WTC11 (cell line): ENCODE results near the gene TTC24. TPM values are rescaled to one million over a fixed set of nuclear protein-coding genes. Genes with fewer than 3 reads are reported as not detected.

Source experiments
- ATAC-seq: fragments of 200-7000 bp; cut with Tn5 transposase; 2 replicates; pipeline ENCODE4 v1.10.0; 2021; ENCODE audit warnings: mild to moderate bottlenecking, moderate library complexity
- CTCF ChIA-PET: fragments of 300-600 bp; sonication (Branson Sonifier 250); formaldehyde crosslinking; loops from one replicate; lab custom pipeline; 2021; ENCODE audit warnings: antibody characterized with exemption; lab: Charles Lee
- POLR2A ChIA-PET: fragments of 350-600 bp; sonication (Branson Sonifier 250); formaldehyde crosslinking; loops from one replicate; lab custom pipeline; 2021; ENCODE audit warnings: antibody characterized with exemption; lab: Charles Lee
- DNase-seq: peaks from one replicate; pipeline ENCODE4 v3.0.0; 2021; ENCODE audit warnings: low spot score
- H3K27ac Mint-ChIP-seq: 2 replicates; pipeline ENCODE4 v1.8.0; 2021; ENCODE audit warnings: mixed read lengths
- H3K27me3 Mint-ChIP-seq: 2 replicates; pipeline ENCODE4 v1.8.0; 2021; ENCODE audit warnings: low read depth, mild to moderate bottlenecking, moderate library complexity, mixed read lengths
- H3K36me3 Mint-ChIP-seq: 2 replicates; pipeline ENCODE4 v1.8.0; 2021; ENCODE audit warnings: mixed read lengths
- H3K4me1 Mint-ChIP-seq: 2 replicates; pipeline ENCODE4 v1.8.0; 2022; ENCODE audit warnings: mixed read lengths
- H3K4me3 Mint-ChIP-seq: 2 replicates; pipeline ENCODE4 v1.8.0; 2021; ENCODE audit warnings: mild to moderate bottlenecking, moderate library complexity, mixed read lengths
- H3K9me3 Mint-ChIP-seq: 2 replicates; pipeline ENCODE4 v1.8.0; 2021; ENCODE audit warnings: mixed read lengths
- ESRRA ChIP-seq: sonication (generic); formaldehyde crosslinking; IDR thresholded peaks from 2 replicates; pipeline ENCODE4 v1.8.1; 2022; ENCODE audit warnings: mild to moderate bottlenecking, missing genetic modification reagents, borderline replicate concordance
- ETV6 ChIP-seq: sonication (generic); formaldehyde crosslinking; IDR thresholded peaks from 2 replicates; pipeline ENCODE4 v1.8.1; 2022; ENCODE audit warnings: mild to moderate bottlenecking, missing genetic modification reagents
- GRHL2 ChIP-seq: fragments of 250-450 bp; sonication (Bioruptor Pico); IDR thresholded peaks from 2 replicates; pipeline ENCODE4 v1.8.0; 2022; ENCODE audit warnings: mild to moderate bottlenecking, moderate library complexity; ENCODE audit not compliant: insufficient replicate concordance, severe bottlenecking
- IRF1 ChIP-seq: sonication (generic); formaldehyde crosslinking; IDR thresholded peaks from 2 replicates; pipeline ENCODE4 v1.8.0; 2023; ENCODE audit warnings: missing genetic modification reagents
- IRF2 ChIP-seq: sonication (generic); formaldehyde crosslinking; IDR thresholded peaks from 2 replicates; pipeline ENCODE4 v1.8.0; 2022; ENCODE audit warnings: low read depth, missing genetic modification reagents, borderline replicate concordance
- JAZF1 ChIP-seq: fragments of 250-450 bp; sonication (Bioruptor Pico); IDR thresholded peaks from 2 replicates; pipeline ENCODE4 v1.9.0; 2021; ENCODE audit warnings: moderate library complexity, mild to moderate bottlenecking, inconsistent platforms
- MLX ChIP-seq: sonication (generic); formaldehyde crosslinking; IDR thresholded peaks from 2 replicates; pipeline ENCODE4 v1.8.1; 2023; ENCODE audit warnings: mild to moderate bottlenecking, missing genetic modification reagents, moderate library complexity
- NFYB ChIP-seq: sonication (generic); formaldehyde crosslinking; conservative IDR thresholded peaks from 2 replicates; pipeline ENCODE4 v1.8.0; 2022; ENCODE audit warnings: low read depth, missing genetic modification reagents
- PRDM15 ChIP-seq: sonication (generic); formaldehyde crosslinking; IDR thresholded peaks from 2 replicates; pipeline ENCODE4 v1.8.0; 2022; ENCODE audit warnings: missing genetic modification reagents
- PRRX2 ChIP-seq: fragments of 250-450 bp; sonication (Bioruptor Pico); IDR thresholded peaks from 2 replicates; pipeline ENCODE4 v1.8.0; 2021; ENCODE audit warnings: mild to moderate bottlenecking
- RELA ChIP-seq: sonication (generic); formaldehyde crosslinking; IDR thresholded peaks from 2 replicates; pipeline ENCODE4 v1.8.1; 2022; ENCODE audit warnings: missing genetic modification reagents, mild to moderate bottlenecking, borderline replicate concordance
- RORB ChIP-seq: fragments of 250-450 bp; sonication (Bioruptor Pico); IDR thresholded peaks from 2 replicates; pipeline ENCODE4 v1.9.0; 2021; ENCODE audit warnings: mild to moderate bottlenecking
- TCF7 ChIP-seq: sonication (generic); formaldehyde crosslinking; IDR thresholded peaks from 2 replicates; pipeline ENCODE4 v1.8.0; 2022; ENCODE audit warnings: mild to moderate bottlenecking, low read depth, missing genetic modification reagents, moderate library complexity
- ZBTB43 ChIP-seq: sonication (generic); formaldehyde crosslinking; IDR thresholded peaks from 2 replicates; pipeline ENCODE4 v1.8.1; 2023; ENCODE audit warnings: mild to moderate bottlenecking, missing genetic modification reagents
- ZMAT4 ChIP-seq: fragments of 250-450 bp; sonication (Bioruptor Pico); IDR thresholded peaks from 2 replicates; pipeline ENCODE4 v1.9.0; 2021; ENCODE audit warnings: mild to moderate bottlenecking
- ZNF232 ChIP-seq: sonication (generic); formaldehyde crosslinking; IDR thresholded peaks from 2 replicates; pipeline ENCODE4 v1.8.0; 2022; ENCODE audit warnings: mild to moderate bottlenecking, missing genetic modification reagents
- ZNF416 ChIP-seq: fragments of 250-450 bp; sonication (Bioruptor Pico); IDR thresholded peaks from 2 replicates; pipeline ENCODE4 v1.9.0; 2021; ENCODE audit warnings: mild to moderate bottlenecking, inconsistent platforms
- ZNF423 ChIP-seq: fragments of 250-450 bp; sonication (Bioruptor Pico); IDR thresholded peaks from 2 replicates; pipeline ENCODE4 v2.1.2; 2022; ENCODE audit warnings: mild to moderate bottlenecking, moderate library complexity
- ZNF512 ChIP-seq: sonication (generic); formaldehyde crosslinking; IDR thresholded peaks from 2 replicates; pipeline ENCODE4 v1.8.1; 2022; ENCODE audit warnings: missing genetic modification reagents, borderline replicate concordance
- ZNF532 ChIP-seq: fragments of 250-450 bp; sonication (Bioruptor Pico); IDR thresholded peaks from 2 replicates; pipeline ENCODE4 v1.9.0; 2021; ENCODE audit warnings: mild to moderate bottlenecking, borderline replicate concordance
- total RNA-seq: library from RNA; stranded (reverse); gene quantifications from 3 replicates; pipeline ENCODE4 v1.2.3, GENCODE V29; 2021

TTC24 gene
- total RNA-seq, 1 experiment from 2014 or later: 0.20 TPM

GRCh38 chr1:156592910-156593660, 13.6 kb downstream of the TTC24 start:
- Mint-ChIP-seq H3K4me1 (peaks cover 16% of the 10 kb centered on the region), H3K27me3 (no peaks in the 10 kb centered on the region), H3K36me3 (peaks cover 40% of the 10 kb centered on the region), H3K9me3 (no peaks in the 10 kb centered on the region), H3K4me3 (peak overlapping the region; percentile 79), H3K27ac (peak overlapping the region; percentile 17; the same call in 1 of the 2 replicates)
- ChIA-PET CTCF (interaction anchor here (0.6 to 3.4 kb wide), 5 partner anchors 15 to 208 kb away, joined by 3 to 28 read pairs (median 8); partner anchors contain the start of gene MEF2D), POLR2A (interaction anchor here (0.6 to 0.7 kb wide), 2 partner anchors 113 to 150 kb away, joined by 3 to 4 read pairs; no protein-coding TSS in a partner anchor)
- no peak for ATAC-seq
- no peak for DNase-seq
- TF ChIP-seq TCF7 (CRISPR knock-in tag) (no peak), NFYB (CRISPR knock-in tag) (no peak), ZNF423 (CRISPR knock-in tag) (no peak), ZMAT4 (no peak), PRRX2 (CRISPR knock-in tag) (no peak), JAZF1 (CRISPR knock-in tag) (no peak), RORB (CRISPR knock-in tag) (no peak), IRF2 (CRISPR knock-in tag) (no peak), ZBTB43 (no peak), ZNF532 (no peak), PRDM15 (CRISPR knock-in tag) (no peak), ETV6 (CRISPR knock-in tag) (no peak), ESRRA (CRISPR knock-in tag) (no peak), MLX (CRISPR knock-in tag) (no peak), IRF1 (CRISPR knock-in tag) (no peak), ZNF416 (CRISPR knock-in tag) (no peak), RELA (no peak), ZNF512 (CRISPR knock-in tag) (no peak), ZNF232 (no peak), GRHL2 (CRISPR knock-in tag) (no peak)
